Bronchial epithelial cell (primary cell): ENCODE results near the gene KCNA2. TPM values are rescaled to one million over a fixed set of nuclear protein-coding genes. Genes with fewer than 3 reads are reported as not detected.

Source experiments
- DNase-seq: peaks from one replicate; pipeline ENCODE4 v3.0.0-alpha.2; 2010; ENCODE audit warnings: low read depth
- FAIRE-seq: peaks from 2 replicates; lab custom pipeline; 2011; peaks lifted over from hg19 to GRCh38; lab: Jason Lieb, UNC
- H3K27me3 ChIP-seq: 2 replicates; pipeline ENCODE4 v1.5.1; 2011; ENCODE audit warnings: low read length; ENCODE audit not compliant: control insufficient read depth, insufficient read depth
- H3K36me3 ChIP-seq: 2 replicates; pipeline ENCODE4 v1.5.1; 2011; ENCODE audit warnings: low read length; ENCODE audit not compliant: control insufficient read depth, insufficient read depth
- H3K4me3 ChIP-seq: 2 replicates; pipeline ENCODE4 v1.5.1; 2011; ENCODE audit warnings: mild to moderate bottlenecking, low read depth, low read length, control low read depth
- total RNA-seq: library from RNA; depleted of rRNA; stranded (reverse); fragments of >200 nt; gene quantifications from 2 replicates; pipeline ENCODE4 v1.2.1, GENCODE V29; 2014
- TF ChIP-seq, protein P1 (sequence below): IDR thresholded peaks from 2 replicates; pipeline ENCODE4 v1.5.1; 2011; ENCODE audit warnings: mild to moderate bottlenecking, moderate library complexity, low read length, control low read depth, inconsistent platforms; ENCODE audit not compliant: insufficient read depth, severe bottlenecking

KCNA2 gene
- total RNA-seq, 1 donor from 2014 or later = not detected

DNA sequence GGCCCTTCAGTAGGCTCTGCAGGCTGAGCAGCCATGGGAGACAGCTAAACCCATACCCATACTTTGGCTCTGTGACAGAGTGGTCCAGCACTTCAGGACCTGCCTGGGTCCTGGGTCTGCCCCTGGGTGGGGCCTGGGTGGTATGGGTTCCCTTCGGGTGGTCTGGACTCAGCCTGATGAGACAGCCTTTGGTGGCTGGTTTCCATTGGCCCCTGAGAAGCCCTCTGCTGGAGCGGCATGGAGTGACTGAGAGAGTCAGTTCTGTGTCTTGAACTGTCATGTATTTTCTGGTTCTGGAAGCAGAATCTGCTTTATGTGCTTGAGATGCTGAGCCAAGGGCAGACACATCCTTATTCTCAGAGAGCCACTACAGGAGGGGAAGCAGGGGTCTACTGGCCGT lies 31.3 kb upstream of the KCNA2 start:
- H3K4me3 ChIP-seq = no peak overlapping the region
- FAIRE-seq (no peak), DNase-seq (no peak)
- H3K27me3 ChIP-seq = peaks cover 4% of the 10 kb centered on the region
- TF ChIP-seq, protein P1, sequence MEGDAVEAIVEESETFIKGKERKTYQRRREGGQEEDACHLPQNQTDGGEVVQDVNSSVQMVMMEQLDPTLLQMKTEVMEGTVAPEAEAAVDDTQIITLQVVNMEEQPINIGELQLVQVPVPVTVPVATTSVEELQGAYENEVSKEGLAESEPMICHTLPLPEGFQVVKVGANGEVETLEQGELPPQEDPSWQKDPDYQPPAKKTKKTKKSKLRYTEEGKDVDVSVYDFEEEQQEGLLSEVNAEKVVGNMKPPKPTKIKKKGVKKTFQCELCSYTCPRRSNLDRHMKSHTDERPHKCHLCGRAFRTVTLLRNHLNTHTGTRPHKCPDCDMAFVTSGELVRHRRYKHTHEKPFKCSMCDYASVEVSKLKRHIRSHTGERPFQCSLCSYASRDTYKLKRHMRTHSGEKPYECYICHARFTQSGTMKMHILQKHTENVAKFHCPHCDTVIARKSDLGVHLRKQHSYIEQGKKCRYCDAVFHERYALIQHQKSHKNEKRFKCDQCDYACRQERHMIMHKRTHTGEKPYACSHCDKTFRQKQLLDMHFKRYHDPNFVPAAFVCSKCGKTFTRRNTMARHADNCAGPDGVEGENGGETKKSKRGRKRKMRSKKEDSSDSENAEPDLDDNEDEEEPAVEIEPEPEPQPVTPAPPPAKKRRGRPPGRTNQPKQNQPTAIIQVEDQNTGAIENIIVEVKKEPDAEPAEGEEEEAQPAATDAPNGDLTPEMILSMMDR = no peak
- H3K36me3 ChIP-seq = no peaks in the 10 kb centered on the region

DNA sequence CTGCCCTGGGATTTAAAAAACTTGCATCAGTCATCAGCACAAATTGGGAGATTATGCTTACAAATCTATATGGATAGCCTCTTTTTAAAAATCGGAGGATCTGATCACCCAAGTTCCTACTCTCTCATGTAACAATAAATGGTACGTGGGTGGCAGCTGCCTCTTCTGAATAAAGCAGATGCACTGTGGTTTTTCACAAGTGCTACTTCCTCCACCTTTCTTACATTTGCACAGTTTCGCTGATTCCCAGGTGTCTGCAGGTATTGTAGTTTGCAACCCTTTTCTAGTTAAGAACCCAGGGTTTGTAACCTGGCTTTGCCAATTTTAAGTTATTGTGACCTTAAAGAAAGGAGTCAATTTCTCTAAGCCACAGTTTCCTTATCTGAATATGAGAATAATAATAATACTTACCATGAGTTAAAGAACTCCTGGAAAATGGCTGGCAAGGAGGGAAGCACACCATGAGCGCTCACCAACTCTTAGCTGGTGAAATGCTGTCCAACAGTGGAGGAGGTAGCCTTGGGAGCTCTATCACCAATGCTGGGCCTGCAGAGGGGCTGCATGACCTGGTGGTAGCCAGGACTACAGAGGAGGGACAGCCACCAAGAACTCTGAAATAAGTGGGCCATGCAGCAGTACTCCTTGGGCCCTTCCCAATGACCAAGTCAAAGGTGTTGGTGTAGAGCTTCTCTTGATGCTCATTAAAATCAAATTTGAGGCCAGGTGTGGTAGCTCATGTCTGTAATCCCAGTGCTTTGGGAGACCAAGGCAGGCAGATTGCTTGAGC lies 30.2 kb upstream of the KCNA2 start:
- Histone ChIP-seq H3K36me3 (no peaks in the 10 kb centered on the region), H3K4me3 (no peak overlapping the region), H3K27me3 (peaks cover 4% of the 10 kb centered on the region)
- no peak for FAIRE-seq
- no peak for DNase-seq
- TF ChIP-seq, protein P1 = no peak

DNA sequence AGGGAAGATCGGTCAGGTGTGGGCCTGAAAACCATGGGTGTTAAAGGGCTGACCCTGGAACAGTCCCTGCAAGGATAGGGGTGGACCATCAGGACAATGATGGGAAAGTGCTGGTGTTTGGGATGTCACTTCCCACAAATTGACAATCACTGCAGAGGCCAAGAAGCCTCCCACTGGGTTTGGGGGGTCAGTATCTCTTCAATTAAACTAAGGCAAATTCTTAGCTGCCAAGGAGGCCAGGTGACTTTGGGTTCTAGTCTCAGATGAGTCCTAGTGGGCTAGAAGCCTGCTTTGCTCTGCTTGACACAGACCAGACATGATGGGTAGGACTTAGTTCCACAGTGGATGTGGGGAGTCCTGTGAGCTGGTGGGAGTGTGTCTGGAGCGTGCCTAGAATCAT lies 29.3 kb upstream of the KCNA2 start:
- H3K4me3 ChIP-seq = no peak overlapping the region
- H3K36me3 ChIP-seq = no peaks in the 10 kb centered on the region
- TF ChIP-seq, protein P1 = no peak
- DNase-seq = no peak
- no peak for FAIRE-seq
- H3K27me3 ChIP-seq = peaks cover 4% of the 10 kb centered on the region

DNA sequence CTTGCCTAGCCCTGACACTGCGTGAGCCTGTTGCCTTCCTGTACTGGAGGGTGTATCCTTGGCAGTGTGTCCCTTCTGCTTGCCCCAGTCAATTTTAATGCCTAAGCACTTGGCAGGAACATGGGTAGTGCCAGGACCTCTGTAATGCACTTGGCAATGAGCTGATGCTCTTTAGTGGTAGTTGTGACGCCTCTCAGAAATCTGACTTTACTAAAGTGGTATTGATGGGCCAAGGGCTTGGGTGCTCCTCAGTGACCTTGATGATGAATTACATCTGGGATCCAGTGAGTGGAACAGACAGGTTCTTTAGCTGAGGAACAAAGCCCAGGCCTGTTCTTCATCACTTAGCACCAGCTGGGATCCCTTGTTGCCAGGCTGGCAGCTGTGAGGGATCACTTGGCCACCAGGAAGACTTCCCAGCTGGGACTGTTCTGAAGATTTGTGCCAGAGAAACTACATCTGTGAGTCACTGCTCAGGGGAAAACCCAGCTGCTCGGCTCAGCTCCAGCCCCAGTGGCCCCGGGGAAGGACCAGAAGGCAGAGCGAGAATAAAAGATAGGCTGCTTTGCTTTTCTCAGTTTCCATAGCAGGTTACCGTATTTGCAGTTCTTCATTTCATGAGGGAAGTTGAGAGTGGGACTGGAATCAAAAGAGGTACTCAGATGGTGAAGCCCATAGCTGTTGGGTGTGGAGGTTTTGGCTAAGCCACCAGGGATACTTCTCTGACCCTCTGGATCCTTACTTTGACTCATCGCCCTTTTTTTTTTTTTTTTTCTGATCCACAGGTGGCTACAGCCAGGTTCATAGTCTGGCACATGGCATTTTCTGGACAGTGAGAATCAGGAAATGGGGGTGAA lies 28.5 kb upstream of the KCNA2 start:
- peaks cover 2% of the 10 kb centered on the region for H3K27me3 ChIP-seq
- DNase-seq = peak; percentile 60
- FAIRE-seq = no peak
- H3K4me3 ChIP-seq = no peak overlapping the region
- H3K36me3 ChIP-seq = no peaks in the 10 kb centered on the region
- TF ChIP-seq, protein P1 = no peak

DNA sequence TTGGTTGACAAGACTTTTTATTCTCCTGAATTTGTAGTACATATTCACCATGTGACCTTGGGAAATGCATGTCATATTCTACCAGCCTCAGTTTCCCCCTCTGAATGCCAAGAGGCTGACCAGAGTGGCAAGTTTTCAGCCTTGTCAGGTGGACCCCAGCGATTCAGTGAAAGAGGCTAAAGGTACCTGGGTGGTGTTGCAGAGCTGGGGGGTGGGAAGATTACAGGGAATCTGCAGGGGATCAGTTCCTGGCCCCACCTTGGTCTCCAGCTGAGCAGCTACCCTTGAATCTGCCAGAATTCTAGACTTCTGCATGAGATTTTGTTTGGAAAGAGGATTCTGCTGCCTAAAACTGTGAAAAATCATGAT lies 27.9 kb upstream of the KCNA2 start:
- Histone ChIP-seq H3K4me3 (no peak overlapping the region), H3K36me3 (no peaks in the 10 kb centered on the region), H3K27me3 (peaks cover 2% of the 10 kb centered on the region)
- FAIRE-seq = no peak
- TF ChIP-seq, protein P1 = no peak
- no peak for DNase-seq
